ENCODE results near the gene C1orf56.
"Not testable (repeated sequence)": the region's sequence is repeated elsewhere in the genome, so short reads cannot be mapped to it uniquely, and the experiment has no call there.

Gene C1orf56

DNA sequence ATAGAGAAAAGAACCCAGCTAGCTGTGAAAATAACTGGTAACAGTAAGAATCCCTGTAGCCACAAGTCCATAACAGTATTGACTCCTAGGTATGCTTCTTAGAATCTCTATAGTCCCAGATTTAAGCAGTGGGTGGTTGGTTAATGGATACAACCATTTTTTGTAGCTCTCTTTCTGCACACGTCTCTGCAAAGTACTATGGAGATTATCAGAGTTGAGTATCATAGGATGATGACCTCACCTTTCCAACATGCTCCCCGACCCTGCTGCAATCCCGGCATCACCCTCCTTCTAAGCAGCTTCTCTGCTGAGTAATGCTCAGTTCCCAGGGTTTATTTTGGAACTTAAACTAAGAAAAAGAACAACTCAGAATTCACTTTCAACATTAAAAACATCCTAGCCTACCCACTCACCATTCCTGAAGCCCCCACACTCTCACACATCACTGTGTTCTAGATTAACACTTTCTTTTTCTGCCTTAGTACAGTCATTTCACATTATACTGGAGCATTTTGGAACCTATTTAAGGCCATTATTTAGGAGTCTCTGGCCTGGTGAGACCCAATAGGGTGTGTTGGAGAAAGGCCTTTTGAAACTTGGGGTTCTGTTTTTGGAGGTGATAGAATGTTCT is 15.3 kb downstream of the C1orf56 start:
- H3K4me3 Mint-ChIP-seq = no peak overlapping the region
- H3K27me3 Mint-ChIP-seq = no peaks in the 10 kb centered on the region
- DNase-seq = no peak
- H3K36me3 Mint-ChIP-seq (ENCODE audit: low read depth) = peaks cover 27% of the 10 kb centered on the region
- peaks cover 30% of the 10 kb centered on the region for H3K4me1 Mint-ChIP-seq (ENCODE audit: low read depth)
- no peak overlapping the region for H3K27ac Mint-ChIP-seq
- H3K9me3 Mint-ChIP-seq = no peaks in the 10 kb centered on the region

DNA sequence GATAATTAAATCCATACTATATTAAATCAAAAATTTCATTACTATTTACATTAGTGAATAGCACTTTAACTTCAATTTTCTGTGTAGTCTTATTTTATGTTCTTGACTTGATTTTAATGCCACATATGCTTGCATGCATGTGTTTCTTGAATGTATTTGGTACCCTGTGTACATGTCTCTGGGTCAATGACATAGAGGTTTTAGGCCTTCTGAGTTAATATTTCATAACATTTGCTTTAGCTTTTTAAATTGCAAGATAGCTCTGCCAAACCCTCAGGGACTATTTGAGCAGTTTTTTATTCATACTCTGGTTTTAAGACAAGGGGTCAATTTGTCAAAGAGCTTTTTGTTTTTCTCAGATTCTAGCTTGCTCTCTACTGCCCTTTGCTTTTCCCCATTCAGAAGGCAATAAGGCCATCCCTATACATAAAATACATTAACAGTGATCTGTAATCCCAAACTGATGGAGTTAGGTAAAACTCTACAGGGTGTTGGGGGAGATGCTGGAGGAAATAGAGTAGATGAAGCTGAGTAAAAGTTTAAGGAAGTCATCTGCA is 17.6 kb downstream of the C1orf56 start:
- no peaks in the 10 kb centered on the region for H3K9me3 Mint-ChIP-seq
- no peaks in the 10 kb centered on the region for H3K27me3 Mint-ChIP-seq
- peaks cover 42% of the 10 kb centered on the region for H3K4me1 Mint-ChIP-seq (ENCODE audit: low read depth)
- DNase-seq = no peak
- H3K4me3 Mint-ChIP-seq = no peak overlapping the region
- no peak overlapping the region for H3K27ac Mint-ChIP-seq
- peaks cover 13% of the 10 kb centered on the region for H3K36me3 Mint-ChIP-seq (ENCODE audit: low read depth)

DNA sequence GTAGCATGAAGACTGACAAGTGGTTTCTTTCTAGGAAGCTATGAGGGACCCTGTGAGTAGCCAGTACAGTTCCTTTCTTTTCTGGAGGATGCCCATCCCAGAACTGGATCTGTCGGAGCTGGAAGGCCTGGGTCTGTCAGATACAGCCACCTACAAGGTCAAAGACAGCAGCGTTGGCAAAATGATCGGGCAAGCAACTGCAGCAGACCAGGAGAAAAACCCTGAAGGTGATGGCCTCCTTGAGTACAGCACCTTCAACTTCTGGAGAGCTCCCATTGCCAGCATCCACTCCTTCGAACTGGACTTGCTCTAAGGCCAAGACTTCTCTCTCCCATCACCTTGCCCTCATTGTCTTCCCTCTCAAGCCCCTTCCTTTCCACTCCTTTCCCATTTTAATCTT is 19.6 kb downstream of the C1orf56 start:
- peaks cover 23% of the 10 kb centered on the region for H3K36me3 Mint-ChIP-seq (ENCODE audit: low read depth)
- H3K9me3 Mint-ChIP-seq = no peaks in the 10 kb centered on the region
- H3K4me3 Mint-ChIP-seq = no peak overlapping the region
- H3K4me1 Mint-ChIP-seq (ENCODE audit: low read depth) = peaks cover 31% of the 10 kb centered on the region
- H3K27me3 Mint-ChIP-seq = no peaks in the 10 kb centered on the region
- DNase-seq = no peak
- H3K27ac Mint-ChIP-seq = no peak overlapping the region

DNA sequence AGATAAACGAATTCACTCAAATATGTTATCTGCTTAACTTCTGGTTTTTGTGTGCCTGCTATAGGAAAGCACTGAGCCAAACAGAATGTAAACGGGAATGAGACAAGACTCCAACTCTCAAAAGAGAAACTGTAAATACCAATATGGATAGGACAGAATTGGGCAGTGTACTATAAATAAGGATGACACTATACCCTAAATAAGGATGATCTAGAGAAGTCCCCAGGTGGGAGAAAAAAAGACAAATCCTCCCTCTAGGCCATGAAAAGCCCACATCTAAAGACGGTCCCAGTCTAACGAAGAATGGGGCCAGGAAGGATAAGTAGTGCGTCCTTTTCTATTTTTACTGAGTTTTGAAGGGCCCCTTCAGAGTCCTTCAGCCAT is 21.5 kb downstream of the C1orf56 start:
- Mint-ChIP-seq H3K27ac (peak overlapping the region; percentile 98), H3K9me3 (no peaks in the 10 kb centered on the region), H3K4me1 (ENCODE audit: low read depth) (peaks cover 34% of the 10 kb centered on the region), H3K27me3 (no peaks in the 10 kb centered on the region), H3K36me3 (ENCODE audit: low read depth) (peaks cover 30% of the 10 kb centered on the region), H3K4me3 (peak overlapping the region; percentile 98)
- DNase-seq = no peak

DNA sequence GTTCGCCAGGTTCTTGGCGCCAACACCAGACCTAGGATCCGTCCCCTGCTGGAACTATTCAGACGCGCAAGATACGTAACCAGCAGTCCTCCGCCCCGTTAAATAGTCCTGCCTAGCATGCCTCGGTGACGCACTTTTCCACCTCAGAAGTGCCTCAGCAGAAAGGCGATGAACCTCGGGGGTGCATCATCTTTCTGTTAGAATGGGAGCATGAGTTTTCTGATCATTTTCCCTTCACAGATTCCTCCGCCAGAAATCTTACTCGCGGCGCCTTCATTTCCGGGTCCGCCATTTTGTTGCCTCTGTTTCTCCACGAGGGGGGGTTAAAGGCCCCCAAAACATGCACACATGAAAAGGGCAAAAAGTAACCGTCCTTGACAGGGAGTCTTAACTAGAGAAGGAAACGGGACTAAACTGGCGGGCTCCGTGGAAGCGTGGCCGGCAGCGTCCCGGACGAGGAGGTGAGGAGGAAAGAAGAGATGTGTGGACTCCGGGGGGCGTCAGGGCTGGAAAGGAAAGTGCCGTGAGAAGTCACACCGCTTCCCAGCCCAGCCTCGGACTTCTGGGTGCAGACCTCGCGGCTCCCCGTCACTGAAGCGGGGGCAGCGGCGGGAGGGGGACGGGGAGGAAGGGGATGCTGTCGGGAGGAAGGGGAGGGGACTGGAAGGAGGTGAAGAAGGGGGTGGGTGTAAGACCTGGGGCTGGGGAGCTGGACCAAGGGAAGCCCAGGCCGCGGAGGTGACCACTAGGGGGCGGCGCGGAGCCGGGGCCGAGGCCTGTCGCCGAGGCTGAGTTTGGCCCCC is 23.1 kb downstream of the C1orf56 start, which contains the start of gene GABPB2:
Gene GABPB2 (plus strand): TSS at position 288 of the 803 bp plus-strand sequence. CDS start 17,429 bp downstream, outside the sequence.
- Mint-ChIP-seq H3K4me3 (peak within 1 kb of the TSS; percentile 98), H3K9me3 (no peaks in the 10 kb centered on the region), H3K36me3 (ENCODE audit: low read depth) (peaks cover 40% of the 10 kb centered on the region), H3K27ac (peak within 1 kb of the TSS; percentile 98), H3K4me1 (ENCODE audit: low read depth) (peaks cover 34% of the 10 kb centered on the region), H3K27me3 (no peaks in the 10 kb centered on the region)
- DNase-seq = peak; percentile 93

GRCh38 chr1:151072224-151072623 is 24.7 kb downstream of the C1orf56 start:
- H3K36me3 Mint-ChIP-seq (ENCODE audit: low read depth) = peaks cover 40% of the 10 kb centered on the region
- peaks cover 34% of the 10 kb centered on the region for H3K4me1 Mint-ChIP-seq (ENCODE audit: low read depth)
- peak; percentile 22 for DNase-seq
- peak overlapping the region; percentile 98 for H3K4me3 Mint-ChIP-seq
- no peaks in the 10 kb centered on the region for H3K27me3 Mint-ChIP-seq
- H3K27ac Mint-ChIP-seq = peak overlapping the region; percentile 98
- H3K9me3 Mint-ChIP-seq = no peaks in the 10 kb centered on the region

- Mint-ChIP-seq H3K27me3 (no peaks in the 10 kb centered on the region), H3K9me3 (no peaks in the 10 kb centered on the region), H3K4me3 (no peak overlapping the region), H3K4me1 (ENCODE audit: low read depth) (no peaks in the 10 kb centered on the region), H3K36me3 (ENCODE audit: low read depth) (peaks cover 9% of the 10 kb centered on the region), H3K27ac (peak overlapping the region; percentile 64)
- DNase-seq = no peak
Observed at GRCh38 chr1:151085953-151086559, 38.5 kb downstream of the C1orf56 start.

- H3K27me3 Mint-ChIP-seq, H3K9me3 Mint-ChIP-seq: not testable (repeated sequence)
- peak overlapping the region; percentile 5 for H3K27ac Mint-ChIP-seq
Observed at GRCh38 chr1:151097426-151097825, 49.9 kb downstream of the C1orf56 start.

GRCh38 chr1:151098126-151098525 is 50.6 kb downstream of the C1orf56 start:
- Mint-ChIP-seq H3K27me3 (no peaks in the 10 kb centered on the region), H3K9me3 (no peaks in the 10 kb centered on the region), H3K4me1 (ENCODE audit: low read depth) (no peaks in the 10 kb centered on the region), H3K27ac (no peak overlapping the region), H3K4me3 (no peak overlapping the region), H3K36me3 (ENCODE audit: low read depth) (peaks cover 22% of the 10 kb centered on the region)
- no peak for DNase-seq

More at GRCh38 chr1:151097426-151097825, 49.9 kb downstream of the C1orf56 start:
- DNase-seq; H3K4me3 Mint-ChIP-seq; H3K4me1 Mint-ChIP-seq (ENCODE audit: low read depth): not testable (repeated sequence)
- H3K36me3 Mint-ChIP-seq (ENCODE audit: low read depth) = peaks cover 27% of the 10 kb centered on the region
